Osteocyte (in vitro differentiated cells): ENCODE results near the gene MAFG. TPM values are rescaled to one million over a fixed set of nuclear protein-coding genes. Genes with fewer than 3 reads are reported as not detected.

Experiments
- DNase-seq: peaks from one replicate; pipeline ENCODE4 v3.0.0; 2021; ENCODE audit warnings: mixed read lengths; ENCODE audit not compliant: unreplicated experiment; ENCODE audit errors: extremely low spot score
- H3K27ac Mint-ChIP-seq: one replicate; pipeline ENCODE4 v1.8.0; 2021; ENCODE audit warnings: mild to moderate bottlenecking, mixed read lengths; ENCODE audit not compliant: unreplicated experiment
- H3K27me3 Mint-ChIP-seq: one replicate; pipeline ENCODE4 v1.8.0; 2021; ENCODE audit warnings: mixed read lengths; ENCODE audit not compliant: unreplicated experiment
- H3K36me3 Mint-ChIP-seq: one replicate; pipeline ENCODE4 v1.8.0; 2021; ENCODE audit warnings: mixed read lengths; ENCODE audit not compliant: unreplicated experiment
- H3K4me1 Mint-ChIP-seq: one replicate; pipeline ENCODE4 v1.8.0; 2021; ENCODE audit warnings: mixed read lengths; ENCODE audit not compliant: unreplicated experiment
- H3K4me3 Mint-ChIP-seq: one replicate; pipeline ENCODE4 v1.8.0; 2021; ENCODE audit warnings: mild to moderate bottlenecking, moderate library complexity, mixed read lengths; ENCODE audit not compliant: unreplicated experiment
- H3K9me3 Mint-ChIP-seq: one replicate; pipeline ENCODE4 v1.8.0; 2021; ENCODE audit warnings: mixed read lengths; ENCODE audit not compliant: unreplicated experiment
- total RNA-seq: library from RNA; stranded (reverse); gene quantifications from 2 replicates; pipeline ENCODE4 v1.2.1, GENCODE V29; 2021
- TF ChIP-seq, protein P1 (sequence below): fragments of 200-600 bp; sonication (generic); IDR thresholded peaks from 2 replicates; pipeline ENCODE4 v1.5.0; 2021; ENCODE audit warnings: antibody characterized with exemption, mild to moderate bottlenecking, moderate library complexity

The MAFG gene
- total RNA-seq, 1 donor from 2014 or later, result 34.7 TPM

DNA sequence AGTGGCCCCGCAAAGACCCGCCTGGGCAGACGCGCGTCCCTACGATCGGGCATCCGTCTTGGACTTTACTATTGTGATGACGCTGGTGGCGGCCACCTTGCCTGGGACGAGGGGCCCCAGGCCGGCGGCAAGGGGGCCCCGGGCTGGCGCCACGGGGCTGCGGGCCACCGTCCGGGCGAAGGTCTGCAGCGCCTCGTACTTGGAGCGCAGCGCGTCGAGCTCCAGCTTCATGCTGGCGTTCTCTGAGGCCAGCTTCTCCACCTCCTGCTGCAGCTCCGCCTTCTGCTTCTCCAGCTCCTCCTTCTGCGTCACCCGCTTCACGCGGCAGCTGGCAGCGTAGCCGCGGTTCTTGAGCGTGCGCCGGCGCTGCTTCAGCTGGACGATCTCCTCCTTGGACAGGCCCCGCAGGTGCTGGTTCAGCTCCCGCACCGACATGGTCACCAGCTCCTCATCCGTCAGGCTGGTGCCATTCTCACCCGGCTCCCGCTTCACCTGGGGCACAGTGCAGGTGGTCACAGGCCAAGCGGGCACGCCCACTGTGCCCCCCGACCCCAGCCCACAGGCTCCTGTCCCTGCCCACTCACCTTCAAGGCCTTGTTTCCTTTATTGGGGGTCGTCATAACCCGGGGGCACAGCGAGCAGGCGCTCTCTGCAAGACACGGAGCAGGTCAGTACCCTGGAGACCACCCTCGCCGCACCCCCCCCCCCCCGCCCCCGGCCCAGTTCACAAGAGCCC is 4.8 kb downstream of the MAFG start:
- TF ChIP-seq, protein P1, sequence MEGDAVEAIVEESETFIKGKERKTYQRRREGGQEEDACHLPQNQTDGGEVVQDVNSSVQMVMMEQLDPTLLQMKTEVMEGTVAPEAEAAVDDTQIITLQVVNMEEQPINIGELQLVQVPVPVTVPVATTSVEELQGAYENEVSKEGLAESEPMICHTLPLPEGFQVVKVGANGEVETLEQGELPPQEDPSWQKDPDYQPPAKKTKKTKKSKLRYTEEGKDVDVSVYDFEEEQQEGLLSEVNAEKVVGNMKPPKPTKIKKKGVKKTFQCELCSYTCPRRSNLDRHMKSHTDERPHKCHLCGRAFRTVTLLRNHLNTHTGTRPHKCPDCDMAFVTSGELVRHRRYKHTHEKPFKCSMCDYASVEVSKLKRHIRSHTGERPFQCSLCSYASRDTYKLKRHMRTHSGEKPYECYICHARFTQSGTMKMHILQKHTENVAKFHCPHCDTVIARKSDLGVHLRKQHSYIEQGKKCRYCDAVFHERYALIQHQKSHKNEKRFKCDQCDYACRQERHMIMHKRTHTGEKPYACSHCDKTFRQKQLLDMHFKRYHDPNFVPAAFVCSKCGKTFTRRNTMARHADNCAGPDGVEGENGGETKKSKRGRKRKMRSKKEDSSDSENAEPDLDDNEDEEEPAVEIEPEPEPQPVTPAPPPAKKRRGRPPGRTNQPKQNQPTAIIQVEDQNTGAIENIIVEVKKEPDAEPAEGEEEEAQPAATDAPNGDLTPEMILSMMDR, result no peak
- Mint-ChIP-seq H3K27me3 (no peaks in the 10 kb centered on the region), H3K27ac (peak overlapping the region; percentile 60), H3K9me3 (no peaks in the 10 kb centered on the region), H3K36me3 (peaks cover 4% of the 10 kb centered on the region), H3K4me1 (peaks cover 34% of the 10 kb centered on the region), H3K4me3 (peak overlapping the region; percentile 38)
- no peak for DNase-seq

DNA sequence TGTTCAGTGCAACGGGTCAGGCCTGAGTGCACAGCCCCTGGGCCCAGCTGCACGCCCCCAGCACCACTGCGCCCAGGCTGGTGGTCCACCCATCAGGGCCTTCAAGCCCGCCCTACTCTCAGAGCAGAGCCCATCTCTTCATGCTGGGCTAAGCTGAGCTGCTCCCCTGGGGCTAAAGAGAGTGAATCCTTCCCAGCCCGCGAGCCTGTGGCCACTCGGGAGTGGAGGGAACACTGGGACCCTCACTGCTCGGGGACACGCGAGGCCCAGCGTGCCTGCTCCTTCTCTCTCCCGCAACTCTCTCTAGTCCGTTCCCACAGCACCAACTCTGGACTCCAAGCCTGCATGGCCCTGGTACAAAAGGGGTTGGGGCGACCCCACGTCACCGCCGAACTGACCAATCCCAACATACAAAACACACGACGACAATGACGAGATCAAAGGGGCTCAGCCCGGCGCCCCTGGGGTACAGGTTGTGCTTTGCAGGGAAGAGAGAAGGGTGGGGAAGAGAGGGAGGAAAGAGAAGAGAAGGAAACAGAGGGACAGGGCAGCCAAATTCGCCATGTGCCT is 5.5 kb downstream of the MAFG start:
- Mint-ChIP-seq H3K4me1 (peaks cover 37% of the 10 kb centered on the region), H3K9me3 (no peaks in the 10 kb centered on the region), H3K36me3 (peaks cover 4% of the 10 kb centered on the region), H3K27me3 (no peaks in the 10 kb centered on the region), H3K4me3 (no peak overlapping the region), H3K27ac (peak overlapping the region; percentile 76)
- DNase-seq, result no peak
- TF ChIP-seq, protein P1, result no peak

DNA sequence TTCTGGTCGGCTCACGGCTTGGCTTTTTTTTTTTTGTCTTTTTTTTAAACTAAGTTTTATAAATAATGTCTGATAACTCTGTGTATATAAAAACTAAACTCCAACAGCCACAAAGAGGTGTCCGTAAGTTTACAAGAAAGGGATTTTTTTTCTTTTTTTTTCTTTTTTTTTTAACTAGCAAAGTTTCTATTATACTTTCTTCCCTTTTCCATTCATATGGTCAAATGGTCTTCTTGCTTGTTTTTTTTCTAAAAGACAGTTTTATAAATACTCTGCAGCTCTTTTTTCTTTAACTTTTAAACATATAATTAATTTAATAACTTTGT is 6.0 kb downstream of the MAFG start:
- no peaks in the 10 kb centered on the region for H3K9me3 Mint-ChIP-seq
- H3K27ac Mint-ChIP-seq, result no peak overlapping the region
- TF ChIP-seq, protein P1, result no peak
- no peaks in the 10 kb centered on the region for H3K27me3 Mint-ChIP-seq
- no peak for DNase-seq
- H3K36me3 Mint-ChIP-seq, result peaks cover 4% of the 10 kb centered on the region
- peaks cover 42% of the 10 kb centered on the region for H3K4me1 Mint-ChIP-seq
- H3K4me3 Mint-ChIP-seq, result no peak overlapping the region

GRCh38 chr17:81920612-81921536 is 6.7 kb downstream of the MAFG start:
- TF ChIP-seq, protein P1, result no peak
- Mint-ChIP-seq H3K4me1 (peaks cover 35% of the 10 kb centered on the region), H3K9me3 (no peaks in the 10 kb centered on the region), H3K36me3 (peaks cover 4% of the 10 kb centered on the region), H3K27me3 (no peaks in the 10 kb centered on the region), H3K4me3 (no peak overlapping the region), H3K27ac (peak overlapping the region; percentile 11)
- no peak for DNase-seq
